Measurements from ENCODE around the gene C20orf204. TPM values are rescaled to one million over a fixed set of nuclear protein-coding genes. Genes with fewer than 3 reads are reported as not detected.
A peak's percentile ranks its signal among the peaks of the same experiment; 100 is the strongest.

Gene C20orf204
- total and polyA plus RNA-seq, 10 of the 15 experiments (the other 5 are each of a cell fraction or from before 2014, with no cell fraction given): 0.24 to 56.0 (median 12.4) TPM

DNA sequence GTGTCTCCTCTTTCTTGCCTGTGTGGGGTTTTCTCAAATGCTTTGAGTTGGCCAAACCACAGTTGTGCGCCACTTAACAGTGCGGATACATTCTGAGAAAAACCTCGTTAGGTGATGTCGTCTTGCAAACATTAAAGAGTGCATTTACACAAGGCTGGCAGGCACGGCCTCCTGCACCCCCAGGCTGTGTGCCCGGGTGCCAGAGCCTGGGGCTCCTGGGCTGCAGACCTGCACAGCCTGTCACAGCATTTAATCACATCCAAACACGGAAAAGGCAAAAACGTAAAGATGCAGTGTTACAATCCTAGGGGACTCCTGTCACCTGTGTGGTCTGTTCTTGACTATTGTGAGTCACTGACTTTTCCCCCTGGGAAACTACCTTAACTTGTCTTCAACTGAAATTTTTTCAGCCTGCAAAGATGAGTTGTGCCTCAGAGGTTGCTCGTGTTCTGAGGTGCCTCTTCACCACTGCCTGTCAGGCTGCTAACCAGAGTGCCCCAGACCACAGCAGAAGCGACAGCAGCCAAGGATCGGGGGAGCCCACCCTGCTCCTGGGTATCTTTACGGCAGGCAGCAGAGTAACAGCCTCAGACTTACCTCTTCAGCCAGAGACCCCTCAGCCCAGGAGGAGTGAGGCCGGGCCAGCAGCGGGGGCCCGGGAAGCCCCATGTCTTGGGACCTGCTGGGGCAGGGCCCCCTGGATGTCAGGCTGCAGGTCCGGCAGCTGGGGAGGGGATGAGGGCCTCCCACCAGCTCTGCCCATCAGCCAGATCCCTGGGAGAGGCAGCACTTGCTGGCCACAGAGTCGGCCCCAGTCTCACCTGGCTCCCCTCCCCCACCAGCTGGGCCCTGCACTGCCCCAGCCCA is 683 bp upstream of the C20orf204 start (continued):
- peak; percentile 51; the same call in 1 of the 2 replicates for TF ChIP-seq JUND (IDR thresholded peaks at IDR 0.05; ENCODE audit: low read depth, low read length)
- no peak for TF ChIP-seq RFX5 (IDR thresholded peaks at IDR 0.05; ENCODE audit: low read depth, low read length)
- peak; percentile 72 for TF ChIP-seq MTA2 (IDR thresholded peaks at IDR 0.05; ENCODE audit: low read depth)
- TF ChIP-seq, protein P1, sequence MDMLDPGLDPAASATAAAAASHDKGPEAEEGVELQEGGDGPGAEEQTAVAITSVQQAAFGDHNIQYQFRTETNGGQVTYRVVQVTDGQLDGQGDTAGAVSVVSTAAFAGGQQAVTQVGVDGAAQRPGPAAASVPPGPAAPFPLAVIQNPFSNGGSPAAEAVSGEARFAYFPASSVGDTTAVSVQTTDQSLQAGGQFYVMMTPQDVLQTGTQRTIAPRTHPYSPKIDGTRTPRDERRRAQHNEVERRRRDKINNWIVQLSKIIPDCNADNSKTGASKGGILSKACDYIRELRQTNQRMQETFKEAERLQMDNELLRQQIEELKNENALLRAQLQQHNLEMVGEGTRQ (IDR thresholded peaks at IDR 0.05; ENCODE audit: borderline replicate concordance, low read depth, low read length): no peak
- TF ChIP-seq MEF2B (IDR thresholded peaks at IDR 0.05; ENCODE audit: partially characterized antibody, poor library complexity, severe bottlenecking): peak; percentile 89
- TF ChIP-seq HCFC1 (IDR thresholded peaks at IDR 0.05; ENCODE audit: low read length): no peak; the same call in 1 of the 2 replicates
- no peak for TF ChIP-seq IRF4 (IDR thresholded peaks at IDR 0.05; ENCODE audit: low read depth, low read length)
- TF ChIP-seq, protein P2, sequence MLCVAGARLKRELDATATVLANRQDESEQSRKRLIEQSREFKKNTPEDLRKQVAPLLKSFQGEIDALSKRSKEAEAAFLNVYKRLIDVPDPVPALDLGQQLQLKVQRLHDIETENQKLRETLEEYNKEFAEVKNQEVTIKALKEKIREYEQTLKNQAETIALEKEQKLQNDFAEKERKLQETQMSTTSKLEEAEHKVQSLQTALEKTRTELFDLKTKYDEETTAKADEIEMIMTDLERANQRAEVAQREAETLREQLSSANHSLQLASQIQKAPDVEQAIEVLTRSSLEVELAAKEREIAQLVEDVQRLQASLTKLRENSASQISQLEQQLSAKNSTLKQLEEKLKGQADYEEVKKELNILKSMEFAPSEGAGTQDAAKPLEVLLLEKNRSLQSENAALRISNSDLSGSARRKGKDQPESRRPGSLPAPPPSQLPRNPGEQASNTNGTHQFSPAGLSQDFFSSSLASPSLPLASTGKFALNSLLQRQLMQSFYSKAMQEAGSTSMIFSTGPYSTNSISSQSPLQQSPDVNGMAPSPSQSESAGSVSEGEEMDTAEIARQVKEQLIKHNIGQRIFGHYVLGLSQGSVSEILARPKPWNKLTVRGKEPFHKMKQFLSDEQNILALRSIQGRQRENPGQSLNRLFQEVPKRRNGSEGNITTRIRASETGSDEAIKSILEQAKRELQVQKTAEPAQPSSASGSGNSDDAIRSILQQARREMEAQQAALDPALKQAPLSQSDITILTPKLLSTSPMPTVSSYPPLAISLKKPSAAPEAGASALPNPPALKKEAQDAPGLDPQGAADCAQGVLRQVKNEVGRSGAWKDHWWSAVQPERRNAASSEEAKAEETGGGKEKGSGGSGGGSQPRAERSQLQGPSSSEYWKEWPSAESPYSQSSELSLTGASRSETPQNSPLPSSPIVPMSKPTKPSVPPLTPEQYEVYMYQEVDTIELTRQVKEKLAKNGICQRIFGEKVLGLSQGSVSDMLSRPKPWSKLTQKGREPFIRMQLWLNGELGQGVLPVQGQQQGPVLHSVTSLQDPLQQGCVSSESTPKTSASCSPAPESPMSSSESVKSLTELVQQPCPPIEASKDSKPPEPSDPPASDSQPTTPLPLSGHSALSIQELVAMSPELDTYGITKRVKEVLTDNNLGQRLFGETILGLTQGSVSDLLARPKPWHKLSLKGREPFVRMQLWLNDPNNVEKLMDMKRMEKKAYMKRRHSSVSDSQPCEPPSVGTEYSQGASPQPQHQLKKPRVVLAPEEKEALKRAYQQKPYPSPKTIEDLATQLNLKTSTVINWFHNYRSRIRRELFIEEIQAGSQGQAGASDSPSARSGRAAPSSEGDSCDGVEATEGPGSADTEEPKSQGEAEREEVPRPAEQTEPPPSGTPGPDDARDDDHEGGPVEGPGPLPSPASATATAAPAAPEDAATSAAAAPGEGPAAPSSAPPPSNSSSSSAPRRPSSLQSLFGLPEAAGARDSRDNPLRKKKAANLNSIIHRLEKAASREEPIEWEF (IDR thresholded peaks at IDR 0.05; ENCODE audit: insufficient replicate concordance, low read depth, low read length): peak; percentile 54
- TF ChIP-seq NBN (IDR thresholded peaks at IDR 0.05): peak; percentile 76
- TF ChIP-seq MYC (IDR thresholded peaks at IDR 0.05; ENCODE audit: insufficient read depth, insufficient read length, insufficient replicate concordance, low read length, severe bottlenecking): no peak
- no peak for TF ChIP-seq ZZZ3 (IDR thresholded peaks at IDR 0.05; ENCODE audit: control insufficient read depth, insufficient read length, low read depth)
- no peak for TF ChIP-seq TCF3 (IDR thresholded peaks at IDR 0.05; ENCODE audit: borderline replicate concordance, insufficient read depth, low read depth, low read length)
- no peak for TF ChIP-seq BACH1 (IDR thresholded peaks at IDR 0.05; ENCODE audit: borderline replicate concordance)
- TF ChIP-seq HDGF (IDR thresholded peaks at IDR 0.05): no peak
- TF ChIP-seq RAD21 (IDR thresholded peaks at IDR 0.05; ENCODE audit: insufficient read depth, low read depth, low read length): no peak
- no peak; the same call in 1 of the 2 replicates for TF ChIP-seq SMAD5 (IDR thresholded peaks at IDR 0.05; ENCODE audit: low read depth)
- no peak for TF ChIP-seq NFXL1 (IDR thresholded peaks at IDR 0.05; ENCODE audit: borderline replicate concordance)
- no peak for TF ChIP-seq SREBF2 (IDR thresholded peaks at IDR 0.05; ENCODE audit: low read length)
- TF ChIP-seq, protein P3, sequence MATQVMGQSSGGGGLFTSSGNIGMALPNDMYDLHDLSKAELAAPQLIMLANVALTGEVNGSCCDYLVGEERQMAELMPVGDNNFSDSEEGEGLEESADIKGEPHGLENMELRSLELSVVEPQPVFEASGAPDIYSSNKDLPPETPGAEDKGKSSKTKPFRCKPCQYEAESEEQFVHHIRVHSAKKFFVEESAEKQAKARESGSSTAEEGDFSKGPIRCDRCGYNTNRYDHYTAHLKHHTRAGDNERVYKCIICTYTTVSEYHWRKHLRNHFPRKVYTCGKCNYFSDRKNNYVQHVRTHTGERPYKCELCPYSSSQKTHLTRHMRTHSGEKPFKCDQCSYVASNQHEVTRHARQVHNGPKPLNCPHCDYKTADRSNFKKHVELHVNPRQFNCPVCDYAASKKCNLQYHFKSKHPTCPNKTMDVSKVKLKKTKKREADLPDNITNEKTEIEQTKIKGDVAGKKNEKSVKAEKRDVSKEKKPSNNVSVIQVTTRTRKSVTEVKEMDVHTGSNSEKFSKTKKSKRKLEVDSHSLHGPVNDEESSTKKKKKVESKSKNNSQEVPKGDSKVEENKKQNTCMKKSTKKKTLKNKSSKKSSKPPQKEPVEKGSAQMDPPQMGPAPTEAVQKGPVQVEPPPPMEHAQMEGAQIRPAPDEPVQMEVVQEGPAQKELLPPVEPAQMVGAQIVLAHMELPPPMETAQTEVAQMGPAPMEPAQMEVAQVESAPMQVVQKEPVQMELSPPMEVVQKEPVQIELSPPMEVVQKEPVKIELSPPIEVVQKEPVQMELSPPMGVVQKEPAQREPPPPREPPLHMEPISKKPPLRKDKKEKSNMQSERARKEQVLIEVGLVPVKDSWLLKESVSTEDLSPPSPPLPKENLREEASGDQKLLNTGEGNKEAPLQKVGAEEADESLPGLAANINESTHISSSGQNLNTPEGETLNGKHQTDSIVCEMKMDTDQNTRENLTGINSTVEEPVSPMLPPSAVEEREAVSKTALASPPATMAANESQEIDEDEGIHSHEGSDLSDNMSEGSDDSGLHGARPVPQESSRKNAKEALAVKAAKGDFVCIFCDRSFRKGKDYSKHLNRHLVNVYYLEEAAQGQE (IDR thresholded peaks at IDR 0.05; ENCODE audit: low read depth, low read length): no peak

Measured in GM12878 (cell line).